Measurements from ENCODE around the gene SYNE4. TPM values are rescaled to one million over a fixed set of nuclear protein-coding genes. Genes with fewer than 3 reads are reported as not detected.

Gene SYNE4
- total and polyA plus RNA-seq, 2 of the 13 experiments (the other 11 are each of a cell fraction or from before 2014, with no cell fraction given), result 13.7 to 23.0 TPM

- TF ChIP-seq ZNF800 (CRISPR knock-in tag; IDR thresholded peaks at IDR 0.05), result peak; percentile 48; the same call in 1 of the 2 replicates
- no peak for TF ChIP-seq ZNF296 (CRISPR knock-in tag; conservative IDR thresholded peaks at IDR 0.05)
- TF ChIP-seq PREB (CRISPR knock-in tag; IDR thresholded peaks at IDR 0.05), result no peak
- no peak for TF ChIP-seq E2F2 (CRISPR knock-in tag; IDR thresholded peaks at IDR 0.05; ENCODE audit: borderline replicate concordance)
- no peak for TF ChIP-seq ZSCAN31 (CRISPR knock-in tag; IDR thresholded peaks at IDR 0.05; ENCODE audit: low read depth)
- no peak for TF ChIP-seq E2F1 (CRISPR knock-in tag; IDR thresholded peaks at IDR 0.05)
- no peak for TF ChIP-seq PHF20 (CRISPR knock-in tag; IDR thresholded peaks at IDR 0.05)
- no peak for TF ChIP-seq KLF16 (CRISPR knock-in tag; IDR thresholded peaks at IDR 0.05)
- no peak for TF ChIP-seq IRF1 (CRISPR knock-in tag; IDR thresholded peaks at IDR 0.05; ENCODE audit: low read depth)
- TF ChIP-seq PAWR (CRISPR knock-in tag; IDR thresholded peaks at IDR 0.05; ENCODE audit: borderline replicate concordance), result no peak
- TF ChIP-seq ELK4 (CRISPR knock-in tag; IDR thresholded peaks at IDR 0.05; ENCODE audit: borderline replicate concordance), result no peak
These were observed 21.7 kb downstream of the SYNE4 start (continued) for GRCh38 chr19:35986664-35987570.

Data from HepG2 (cell line).